NCI-H510A (cell line): ENCODE results near the gene SPEN.

Source experiments
- DNase-seq: peaks from one replicate; lab custom pipeline; 2025; lab: John Stamatoyannopoulos, UW

The SPEN gene

DNA sequence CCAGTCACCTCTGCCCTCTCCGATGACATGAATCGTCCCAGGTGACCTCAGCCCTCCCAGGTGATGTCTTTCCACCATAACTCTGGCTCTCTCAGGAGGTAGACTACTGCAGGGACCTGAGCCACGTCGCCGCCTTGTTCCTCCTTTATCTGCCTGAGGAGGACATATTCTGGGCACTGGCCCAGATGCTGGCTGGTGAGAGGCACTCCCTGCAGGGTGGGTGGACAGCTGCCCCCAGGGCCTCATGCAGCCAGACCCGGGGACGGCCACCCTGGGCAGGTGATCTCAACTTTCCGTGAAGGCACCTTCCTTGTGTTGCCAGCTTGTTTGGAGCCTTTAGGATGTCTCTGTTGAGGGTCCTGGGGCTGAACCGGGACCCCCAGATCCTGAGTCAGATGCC is 142.3 kb downstream of the SPEN start:
- no peak for DNase-seq
